GM23338 (cell line): Measurements from ENCODE around the gene EGLN3.

Experiments
- CREB1 ChIP-seq: fragments of 250-450 bp; sonication (Bioruptor Pico); IDR thresholded peaks from 2 replicates; pipeline ENCODE4 v1.5.0; 2020; ENCODE audit warnings: low read depth, mild to moderate bottlenecking, moderate library complexity
- CTCF ChIP-seq, 2 experiments: fragments of 200-600 bp in 1 of 2; sonication (generic) in 1 of 2; conservative IDR thresholded peaks; 2 replicates each; pipeline versions ENCODE4 v1.5.1 to v1.6.1; 2016 to 2017; ENCODE audit warnings: antibody characterized with exemption in 2 of 2, low read depth in 2 of 2, mild to moderate bottlenecking in 2 of 2, moderate library complexity in 1 of 2
- ETS1 ChIP-seq: IDR thresholded peaks from 2 replicates; pipeline ENCODE4 v1.6.1; 2016; ENCODE audit warnings: antibody characterized with exemption
- EZH2phosphoT487 ChIP-seq: fragments of 200-600 bp; sonication (generic); IDR thresholded peaks from one replicate; pipeline ENCODE4 v1.8.1; 2018; ENCODE audit warnings: antibody characterized with exemption; ENCODE audit not compliant: unreplicated experiment
- JUNB ChIP-seq: IDR thresholded peaks from one replicate; pipeline ENCODE4 v1.6.1; 2016; ENCODE audit warnings: antibody characterized with exemption; ENCODE audit not compliant: unreplicated experiment
- POLR2AphosphoS5 ChIP-seq: IDR thresholded peaks from 2 replicates; pipeline ENCODE4 v1.6.1; 2016; ENCODE audit warnings: antibody characterized with exemption, low read depth
- REST ChIP-seq: IDR thresholded peaks from one replicate; pipeline ENCODE4 v1.6.1; 2018; ENCODE audit warnings: antibody characterized with exemption; ENCODE audit not compliant: unreplicated experiment
- ZNF114 ChIP-seq: fragments of 250-450 bp; sonication (Bioruptor Pico); IDR thresholded peaks from 2 replicates; pipeline ENCODE4 v1.5.0; 2020; ENCODE audit warnings: mild to moderate bottlenecking, moderate library complexity

GRCh38 chr14:33992274-33993007, 41.6 kb upstream of the EGLN3 start:
- TF ChIP-seq CTCF (conservative IDR thresholded peaks at IDR 0.05; ENCODE audit: low read depth in 2 of 2) (no peak), ZNF114 (CRISPR knock-in tag) (no peak), REST (no peak), JUNB (no peak), CREB1 (CRISPR knock-in tag) (no peak), ETS1 (no peak), EZH2phosphoT487 (no peak), POLR2AphosphoS5 (no peak)
